HG03575 (cell line): ENCODE measurements around the gene SELENBP1.
A peak's percentile ranks its signal among the peaks of the same experiment; 100 is the strongest.

Experiments used
- ATAC-seq: cut with Tn5 transposase; IDR thresholded peaks from one replicate; pipeline ENCODE4 v1.9.1; 2021; ENCODE audit not compliant: unreplicated experiment, insufficient number of reproducible peaks, low FRiP score; ENCODE audit errors: extremely low read depth

SELENBP1 gene

GRCh38 chr1:151346769-151347522 is 25.6 kb downstream of the SELENBP1 start, which contains the start of gene RFX5:
TSS of gene RFX5 (minus strand) at chr1:151347252. CDS start at chr1:151346320, 932 bp downstream.
- peak; percentile 75 for ATAC-seq

- ATAC-seq, result no peak
These were observed 26.3 kb downstream of the SELENBP1 start for GRCh38 chr1:151346082-151346768.

GRCh38 chr1:151344291-151344690 is 28.2 kb downstream of the SELENBP1 start:
- ATAC-seq, result no peak

- no peak for ATAC-seq
These were observed 28.9 kb downstream of the SELENBP1 start for GRCh38 chr1:151343587-151343986.

GRCh38 chr1:151342569-151342968 is 29.9 kb downstream of the SELENBP1 start:
- ATAC-seq, result no peak

GRCh38 chr1:151342021-151342420 is 30.5 kb downstream of the SELENBP1 start:
- ATAC-seq, result no peak

- ATAC-seq, result no peak
These were observed 31.4 kb downstream of the SELENBP1 start for GRCh38 chr1:151340870-151341754.

GRCh38 chr1:151336556-151336955 is 35.9 kb downstream of the SELENBP1 start:
- no peak for ATAC-seq

- ATAC-seq, result no peak
These were observed 37.7 kb downstream of the SELENBP1 start for GRCh38 chr1:151334822-151335221.

GRCh38 chr1:151327903-151328674 is 44.4 kb downstream of the SELENBP1 start:
- no peak for ATAC-seq

- ATAC-seq, result no peak
These were observed 45.1 kb downstream of the SELENBP1 start, which contains the start of gene PI4KB for GRCh38 chr1:151327223-151327902. TSS of gene PI4KB (minus strand) at chr1:151327416. CDS start at chr1:151316481, 10,935 bp downstream.

GRCh38 chr1:151326619-151327222 is 45.8 kb downstream of the SELENBP1 start:
- no peak for ATAC-seq

- no peak for ATAC-seq
These were observed 46.7 kb downstream of the SELENBP1 start for GRCh38 chr1:151325646-151326429.

GRCh38 chr1:151325231-151325630 is 47.3 kb downstream of the SELENBP1 start:
- ATAC-seq, result no peak

- ATAC-seq, result no peak
These were observed 48.0 kb downstream of the SELENBP1 start for GRCh38 chr1:151324390-151324930.

- no peak for ATAC-seq
These were observed 53.5 kb downstream of the SELENBP1 start for GRCh38 chr1:151318975-151319374.
